Measurements from ENCODE around the gene PARD6A.

Gene PARD6A

DNA sequence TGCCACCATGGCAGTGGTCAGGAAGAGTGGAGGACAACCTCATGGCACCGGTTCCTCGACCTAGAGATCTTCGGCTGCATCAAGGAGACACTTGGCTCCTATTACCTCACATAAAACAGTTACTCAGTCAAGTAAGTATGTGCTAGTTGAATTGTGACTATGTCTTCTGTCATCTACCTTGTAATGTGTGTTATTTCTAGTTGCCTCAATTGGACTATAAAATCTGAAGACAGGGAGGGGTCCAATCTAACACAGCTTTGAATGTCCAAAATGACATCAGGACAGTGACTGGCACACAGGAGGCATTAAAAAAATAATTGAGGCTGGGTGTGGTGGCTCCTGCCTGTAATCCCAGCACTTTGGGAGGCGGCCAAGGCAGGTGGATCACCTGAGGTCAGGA is 23.0 kb downstream of the PARD6A start:
- in situ Hi-C loops (cut with HindIII; ENCODE audit: low sequenced_read_pairs), result loop anchor here (25.0 kb wide), 1 partner anchor 96 kb away; no protein-coding TSS in a partner anchor

DNA sequence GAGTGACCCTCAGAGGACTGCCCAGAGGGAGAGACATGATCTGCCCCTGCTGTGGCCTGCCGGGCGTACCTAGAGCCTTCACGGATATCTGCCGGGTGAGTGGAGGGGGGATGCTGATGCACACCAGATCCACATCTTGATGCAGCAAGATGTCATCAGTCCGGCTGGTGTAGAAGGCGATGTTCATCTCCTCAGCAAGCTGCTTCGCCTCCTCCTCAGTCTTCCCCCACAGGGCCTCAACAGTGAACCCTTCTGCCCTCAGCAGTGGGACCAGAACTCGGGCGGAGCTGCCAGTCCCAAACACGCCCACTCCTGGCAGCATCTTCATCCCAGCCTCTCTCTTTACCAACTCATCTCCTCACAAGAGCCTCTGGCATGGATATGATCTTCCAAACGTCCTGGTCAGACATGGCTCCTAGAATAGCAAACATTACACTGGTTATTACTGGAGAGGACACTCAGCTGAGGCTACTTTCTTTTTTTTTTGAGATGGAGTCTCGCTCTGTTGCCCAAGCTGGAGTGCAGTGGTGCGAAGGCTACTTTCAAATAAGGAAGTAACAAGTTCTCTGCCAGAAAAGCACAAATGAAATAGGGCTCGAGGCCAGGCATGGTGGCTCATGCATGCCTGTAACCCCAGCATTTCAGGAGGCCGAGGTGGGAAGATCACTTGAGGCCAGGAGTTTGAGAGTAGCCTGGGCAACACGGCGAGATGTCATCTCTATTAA is 24.8 kb downstream of the PARD6A start:
- in situ Hi-C loops (cut with HindIII; ENCODE audit: low sequenced_read_pairs), result loop anchor here (25.0 kb wide), 1 partner anchor 98 kb away; no protein-coding TSS in a partner anchor

DNA sequence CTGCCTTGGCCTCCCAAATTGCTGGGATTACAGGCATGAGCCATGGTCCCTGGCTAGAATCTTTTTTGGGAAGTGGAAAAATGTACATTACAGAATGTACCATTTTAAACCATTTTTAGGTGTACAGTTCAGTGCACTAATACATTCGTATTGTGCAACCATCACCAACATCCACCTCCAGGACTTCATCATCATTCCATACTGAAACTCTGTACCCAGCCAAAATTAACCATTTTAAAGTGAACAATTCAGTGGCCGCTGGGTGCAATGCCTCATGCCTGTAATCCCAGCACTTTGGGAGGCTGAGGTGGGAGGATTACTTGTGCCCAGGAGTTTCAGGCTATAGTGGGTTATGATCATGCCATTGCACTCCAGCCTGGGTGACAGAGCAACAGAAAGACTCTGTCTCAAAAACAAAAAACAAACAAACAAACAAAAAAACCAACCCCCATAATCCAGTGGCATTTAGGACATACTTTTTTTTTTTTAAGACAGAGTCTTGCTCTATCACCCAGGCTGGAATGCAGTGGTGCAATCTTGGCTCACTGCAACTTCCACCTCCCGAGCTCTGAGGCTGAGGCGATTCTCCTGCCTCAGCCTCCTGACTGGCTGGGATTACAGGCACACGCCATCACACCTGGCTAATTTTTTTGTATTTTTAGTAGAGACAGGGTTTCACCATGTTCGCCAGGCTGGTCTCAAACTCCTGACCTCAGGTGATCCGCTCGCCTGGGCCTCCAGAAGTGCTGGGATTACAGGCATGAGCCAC is 32.9 kb downstream of the PARD6A start:
- in situ Hi-C loops (cut with HindIII; ENCODE audit: low sequenced_read_pairs), result loop anchor here (25.0 kb wide), 1 partner anchor 106 kb away; no protein-coding TSS in a partner anchor

DNA sequence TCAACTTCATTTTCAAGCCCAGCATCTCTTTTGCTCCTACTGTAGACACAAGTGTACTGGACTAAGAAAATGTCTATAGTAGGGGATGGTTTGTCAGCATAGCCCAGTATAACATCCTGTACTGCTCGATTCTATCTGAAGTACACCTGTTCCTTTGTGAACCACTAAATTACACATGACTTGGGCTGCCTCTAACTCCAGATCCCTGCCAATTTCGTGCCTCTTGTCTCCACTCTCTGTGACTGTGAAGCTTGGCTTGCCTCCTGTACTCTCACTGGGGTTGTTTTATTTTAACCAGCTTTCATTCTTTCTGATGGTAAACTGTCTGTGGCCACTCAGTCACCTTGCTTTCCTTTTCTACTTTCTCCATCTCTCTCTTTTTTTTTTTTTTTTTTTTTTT is 33.9 kb downstream of the PARD6A start:
- in situ Hi-C loops (cut with HindIII; ENCODE audit: low sequenced_read_pairs), result loop anchor here (25.0 kb wide), 1 partner anchor 107 kb away; no protein-coding TSS in a partner anchor

DNA sequence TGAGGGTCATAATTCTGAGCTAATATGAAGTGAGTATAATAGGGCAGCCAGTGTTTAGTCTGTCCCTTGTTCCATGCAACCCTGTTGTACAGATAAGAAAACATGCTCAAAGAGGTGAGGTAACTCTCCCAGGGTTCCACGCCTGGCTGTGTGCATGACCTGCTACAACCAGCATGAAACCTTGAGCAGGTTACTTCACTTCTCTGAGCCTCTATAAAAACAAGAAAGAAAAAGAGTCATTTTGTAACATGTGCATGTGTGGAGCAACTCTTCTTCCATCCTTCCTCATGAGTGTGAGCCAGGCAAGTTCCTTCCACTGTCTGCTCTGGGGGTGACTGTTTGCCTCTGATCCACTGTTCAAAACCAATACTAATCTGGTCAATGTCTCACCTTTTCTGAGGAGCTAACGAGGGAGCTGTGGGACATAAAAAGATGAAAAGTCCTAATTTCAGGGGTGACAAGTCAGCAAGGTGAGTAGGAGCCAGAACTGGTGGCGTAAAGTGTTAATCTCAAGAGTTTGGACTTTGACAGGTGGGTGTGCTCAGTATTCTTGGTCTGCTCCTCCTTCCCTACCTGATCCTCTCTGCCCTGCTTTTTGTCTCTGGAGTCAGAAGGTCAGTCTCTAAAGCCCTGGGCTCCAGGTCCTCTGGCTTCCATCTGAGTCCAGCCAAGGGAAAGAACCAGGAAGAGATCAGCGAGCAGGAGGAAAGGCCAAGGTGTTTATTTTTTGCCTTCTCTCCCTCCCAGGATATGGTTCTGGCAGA is 36.8 kb downstream of the PARD6A start:
- in situ Hi-C loops (cut with HindIII; ENCODE audit: low sequenced_read_pairs), result loop anchor here (25.0 kb wide), 1 partner anchor 110 kb away; no protein-coding TSS in a partner anchor

DNA sequence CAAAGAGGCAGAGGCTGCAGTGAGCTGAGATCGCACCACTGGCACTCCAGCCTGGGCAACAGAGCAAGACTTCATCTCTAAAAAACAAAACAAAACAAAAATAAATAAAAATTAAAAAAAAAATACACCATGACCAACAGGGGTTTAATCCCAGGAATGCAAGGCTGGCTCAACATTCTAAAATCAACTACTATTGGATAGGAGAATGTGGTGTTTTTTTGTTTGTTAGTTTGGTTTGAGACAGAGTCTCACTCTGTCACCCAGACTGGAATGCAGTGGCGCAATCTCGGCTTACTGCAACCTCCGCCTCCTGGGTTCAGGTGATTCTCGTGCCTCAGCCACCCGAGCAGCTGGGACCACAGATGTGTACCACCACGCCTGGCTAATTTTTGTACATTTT is 38.5 kb downstream of the PARD6A start:
- in situ Hi-C loops (cut with HindIII; ENCODE audit: low sequenced_read_pairs), result loop anchor here (25.0 kb wide), 1 partner anchor 112 kb away; no protein-coding TSS in a partner anchor

DNA sequence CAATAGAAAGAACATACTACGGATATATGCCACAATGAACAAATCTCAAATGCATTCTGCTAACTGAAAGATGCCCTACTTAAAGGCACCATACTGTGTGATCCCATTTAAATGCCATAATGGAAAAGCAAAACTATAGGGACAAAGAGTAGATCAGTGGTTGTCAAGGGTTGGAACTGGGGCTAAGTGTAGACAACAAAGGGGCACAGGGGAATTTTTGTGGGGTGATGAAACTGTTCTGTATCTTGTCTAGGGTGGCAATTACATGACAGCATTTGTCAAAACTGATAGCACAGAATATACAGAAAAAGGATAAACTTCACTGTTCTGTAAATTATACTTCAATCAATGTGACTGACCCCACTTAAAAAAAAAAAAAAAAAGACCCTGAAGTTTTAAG is 40.7 kb downstream of the PARD6A start:
- in situ Hi-C loops (cut with HindIII; ENCODE audit: low sequenced_read_pairs), result no loop called here

DNA sequence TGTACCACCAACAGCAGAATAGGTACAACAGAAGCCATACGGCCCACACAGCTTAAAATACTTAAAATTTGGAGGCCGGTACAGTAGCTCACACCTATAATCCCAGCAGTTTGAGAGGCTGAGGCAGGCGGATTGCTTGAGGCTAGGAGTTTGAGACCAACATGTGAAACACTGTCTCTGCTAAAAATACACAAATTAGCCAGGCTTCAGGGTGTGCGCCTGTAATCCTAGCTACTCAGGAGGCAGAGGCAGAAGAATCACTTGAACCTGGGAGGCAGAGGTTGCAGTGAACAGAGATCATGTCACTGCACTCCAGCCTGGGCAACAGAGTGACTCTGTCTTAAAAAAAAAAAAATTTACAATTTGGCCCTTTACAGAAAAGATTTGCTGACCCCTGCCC is 41.4 kb downstream of the PARD6A start:
- in situ Hi-C loops (cut with HindIII; ENCODE audit: low sequenced_read_pairs), result no loop called here

DNA sequence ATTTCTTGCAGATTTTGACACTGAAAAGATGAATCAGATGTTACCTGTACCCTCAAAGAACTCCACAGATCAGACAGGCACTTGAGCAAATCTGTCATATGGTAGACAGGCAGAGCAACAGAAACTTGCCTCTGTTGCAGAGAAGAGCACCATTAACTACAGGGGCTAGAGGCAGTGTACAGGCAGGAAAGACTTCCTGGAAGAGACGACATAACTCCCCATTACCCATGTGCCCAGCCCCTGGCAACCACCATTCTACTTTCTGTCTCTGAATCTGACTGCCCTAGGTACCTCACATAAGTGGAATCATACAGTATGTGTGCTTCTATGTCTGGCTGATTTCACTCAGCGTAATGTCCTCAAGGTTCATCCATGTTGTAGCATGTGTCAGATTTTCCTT is 42.9 kb downstream of the PARD6A start:
- in situ Hi-C loops (cut with HindIII; ENCODE audit: low sequenced_read_pairs), result no loop called here

DNA sequence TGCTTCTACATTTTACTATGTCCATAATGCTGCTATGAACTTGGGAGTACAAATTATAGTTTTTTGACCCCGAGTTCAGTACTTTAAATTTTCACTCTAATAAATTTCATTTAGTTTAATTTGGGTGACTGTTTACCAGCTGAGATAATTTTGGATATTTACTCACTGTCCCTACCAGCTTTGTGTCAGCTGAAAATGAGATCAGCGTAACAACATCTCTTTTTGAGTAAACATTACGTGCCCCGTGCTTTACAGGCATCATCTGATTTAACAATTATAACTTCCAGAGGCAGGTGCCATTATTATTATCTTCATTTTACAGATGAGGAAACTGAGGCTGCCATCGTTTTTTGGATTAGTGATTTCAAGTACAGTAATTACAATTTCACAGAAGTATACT is 43.4 kb downstream of the PARD6A start:
- in situ Hi-C loops (cut with HindIII; ENCODE audit: low sequenced_read_pairs), result no loop called here

DNA sequence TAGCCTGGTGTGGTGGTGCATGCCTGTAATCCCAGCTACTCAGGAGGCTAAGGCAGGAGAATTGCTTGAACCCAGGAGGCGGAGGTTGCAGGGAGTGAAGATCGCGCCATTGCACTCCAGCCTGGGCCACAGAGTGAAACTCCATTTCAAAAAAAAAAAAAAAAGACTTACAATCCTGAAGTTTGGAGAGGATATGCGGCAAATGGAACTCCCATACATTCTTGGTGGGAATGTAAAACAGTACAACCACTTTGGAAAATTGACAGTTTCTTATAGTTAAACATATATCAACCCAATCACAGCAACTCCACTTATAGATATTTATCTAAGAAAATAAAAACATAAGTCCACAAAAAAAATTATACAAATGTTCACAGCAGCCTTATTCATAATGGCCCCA is 46.5 kb downstream of the PARD6A start:
- in situ Hi-C loops (cut with HindIII; ENCODE audit: low sequenced_read_pairs), result no loop called here

DNA sequence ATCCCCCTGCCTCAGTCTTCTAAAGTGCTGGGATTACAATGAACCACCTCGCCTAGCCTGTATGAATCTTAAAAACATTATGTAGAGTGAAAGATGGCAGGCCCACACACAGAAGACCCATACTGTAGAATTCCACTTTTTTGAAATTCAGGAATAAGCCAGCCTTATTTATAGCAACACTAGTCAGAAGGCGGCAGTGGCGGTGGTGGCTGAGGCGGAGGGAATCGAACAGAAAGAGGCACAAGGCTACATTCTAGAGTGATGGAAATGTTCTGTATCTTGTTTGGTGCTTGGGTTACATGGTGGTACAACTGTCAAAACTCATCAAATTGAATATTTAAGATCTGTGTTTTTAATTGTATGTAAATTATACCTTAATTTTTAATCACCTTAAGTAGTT is 47.0 kb downstream of the PARD6A start:
- in situ Hi-C loops (cut with HindIII; ENCODE audit: low sequenced_read_pairs), result no loop called here

DNA sequence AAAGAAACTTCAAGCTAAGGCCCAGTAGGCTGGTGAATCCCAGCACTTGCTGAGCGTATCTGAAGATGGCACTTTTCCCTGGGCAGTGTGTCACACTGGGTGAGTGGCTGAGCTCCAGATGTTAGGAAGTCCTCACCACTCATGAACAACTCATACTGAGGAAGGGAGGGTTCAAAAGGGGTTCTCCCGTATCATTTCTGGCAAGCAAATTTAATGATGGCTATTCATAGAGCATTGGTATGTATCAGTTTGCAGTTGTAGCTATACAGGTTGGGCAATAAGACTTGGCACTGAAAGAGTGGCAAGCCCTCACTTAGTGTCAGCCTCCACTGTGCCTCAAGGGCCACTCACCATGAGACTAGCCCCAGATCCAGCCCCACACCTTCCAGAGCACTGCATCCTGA is 47.6 kb downstream of the PARD6A start:
- in situ Hi-C loops (cut with HindIII; ENCODE audit: low sequenced_read_pairs), result no loop called here

DNA sequence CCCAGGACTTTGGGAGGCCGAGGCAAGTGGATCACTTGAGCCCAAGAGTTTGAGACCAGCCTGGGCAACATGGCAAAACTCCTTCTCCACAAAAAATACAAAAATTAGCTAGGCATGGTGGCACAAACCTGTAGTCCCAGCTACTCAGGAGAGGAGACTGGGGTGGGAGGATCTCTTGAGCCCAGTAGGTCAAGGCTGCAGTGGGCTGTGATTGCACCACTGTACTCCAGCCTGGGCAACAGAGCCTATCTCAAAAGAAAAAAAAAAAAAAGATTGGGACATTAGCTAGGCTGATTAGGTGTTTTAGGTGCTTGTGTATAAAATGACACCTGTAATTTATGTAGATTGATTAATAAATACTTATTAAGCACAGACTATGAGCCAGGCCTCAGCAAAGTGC is 48.3 kb downstream of the PARD6A start:
- in situ Hi-C loops (cut with HindIII; ENCODE audit: low sequenced_read_pairs), result no loop called here

DNA sequence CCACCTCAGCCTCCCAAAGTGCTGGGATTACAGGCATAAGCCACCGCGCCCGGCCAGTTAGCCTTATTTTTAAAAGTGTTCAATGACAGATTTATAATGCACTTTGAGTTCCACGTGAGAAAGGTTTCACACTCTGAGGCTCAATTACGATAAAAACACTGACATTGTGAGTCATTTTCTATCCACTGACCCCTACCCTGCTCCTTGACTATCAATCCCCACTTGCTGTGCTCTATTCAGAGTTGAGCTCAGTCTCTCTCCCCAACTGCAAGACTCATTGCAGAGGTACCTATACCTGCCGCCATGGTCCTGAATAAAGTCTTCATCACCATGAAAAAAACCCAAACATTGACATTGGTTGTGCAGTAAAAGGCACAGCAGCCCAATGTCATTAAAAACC is 49.8 kb downstream of the PARD6A start:
- in situ Hi-C loops (cut with HindIII; ENCODE audit: low sequenced_read_pairs), result no loop called here
